Neuron (in vitro differentiated cells): ENCODE data around the gene AGR2.

Source experiments
- H2AFZ ChIP-seq: one replicate; pipeline ENCODE4 v1.6.1; 2013; ENCODE audit warnings: low read depth, mild to moderate bottlenecking, inconsistent platforms, low read length, moderate library complexity
- H3K27me3 ChIP-seq: one replicate; pipeline ENCODE4 v1.6.1; 2013; ENCODE audit warnings: low read length; ENCODE audit not compliant: insufficient read depth
- H3K36me3 ChIP-seq: one replicate; pipeline ENCODE4 v1.6.1; 2013; ENCODE audit warnings: low read length; ENCODE audit not compliant: insufficient read depth
- H3K4me1 ChIP-seq: one replicate; pipeline ENCODE4 v1.6.1; 2013; ENCODE audit warnings: low read length; ENCODE audit not compliant: insufficient read depth
- H3K4me3 ChIP-seq: 2 replicates; pipeline ENCODE4 v1.5.1; 2013; ENCODE audit warnings: mild to moderate bottlenecking, low read length, moderate library complexity
- H3K9me3 ChIP-seq: one replicate; pipeline ENCODE4 v1.6.1; 2013; ENCODE audit warnings: low read length

Gene AGR2

DNA sequence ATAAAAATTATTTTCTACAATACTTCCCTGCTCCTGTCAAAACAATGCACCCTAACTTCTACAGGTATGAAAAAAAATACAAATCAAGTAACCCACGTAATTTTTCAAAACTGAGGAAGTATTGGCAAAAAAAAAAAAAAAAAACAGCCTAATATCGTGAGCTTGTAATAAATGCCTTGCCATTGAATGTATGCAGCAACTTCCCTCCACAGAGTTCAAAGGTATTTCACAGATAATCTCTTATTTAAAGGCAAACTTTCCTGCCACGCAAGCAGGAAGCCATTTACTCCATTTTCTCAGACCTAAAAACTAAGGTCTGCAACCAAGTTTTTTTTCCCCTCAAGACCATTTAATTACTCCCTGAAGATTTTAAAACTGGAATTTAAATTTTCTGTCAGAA is 642 bp upstream of the AGR2 start:
- H3K36me3 ChIP-seq: no peaks in the 10 kb centered on the region
- H3K4me3 ChIP-seq: no peak overlapping the region
- no peak overlapping the region for H2AFZ ChIP-seq
- no peaks in the 10 kb centered on the region for H3K9me3 ChIP-seq
- H3K27me3 ChIP-seq: no peaks in the 10 kb centered on the region
- no peaks in the 10 kb centered on the region for H3K4me1 ChIP-seq

DNA sequence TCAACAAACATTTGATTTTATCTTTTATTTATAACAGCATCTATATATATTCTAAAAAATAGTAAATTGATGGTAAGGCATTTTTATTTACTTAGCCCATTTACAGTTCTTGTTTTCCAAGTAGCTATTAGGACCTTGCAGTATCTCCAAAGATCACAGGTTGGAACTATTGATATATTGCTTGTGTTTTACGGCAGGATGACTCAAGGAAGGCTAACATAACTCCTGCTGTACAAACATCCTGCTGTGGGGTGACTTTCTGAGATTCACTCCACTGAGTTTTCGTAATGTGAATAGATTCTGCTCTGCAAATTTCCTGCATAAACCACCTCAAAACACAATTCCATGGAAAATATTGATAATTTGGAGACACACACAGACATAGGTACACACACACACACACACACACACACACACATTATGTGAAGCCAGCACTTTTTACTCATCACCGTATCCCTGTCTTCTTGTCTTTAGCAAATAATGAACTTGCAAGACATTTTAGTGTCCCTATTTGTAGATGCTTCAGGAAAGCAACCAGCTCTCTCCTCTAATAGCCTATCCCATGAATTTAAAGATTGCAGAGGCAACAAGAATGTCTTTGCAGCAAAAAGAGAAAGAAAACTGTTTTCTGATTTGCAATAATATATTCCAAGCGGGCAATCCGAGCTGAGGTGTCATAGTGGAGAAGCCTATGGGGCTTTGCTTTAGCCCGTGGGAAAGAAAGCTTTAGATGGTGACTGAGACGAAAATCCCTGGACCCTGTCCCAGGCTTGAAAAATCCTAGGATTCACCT is 722 bp downstream of the AGR2 start:
- no peaks in the 10 kb centered on the region for H3K9me3 ChIP-seq
- H2AFZ ChIP-seq: no peak overlapping the region
- no peak overlapping the region for H3K4me3 ChIP-seq
- H3K27me3 ChIP-seq: no peaks in the 10 kb centered on the region
- no peaks in the 10 kb centered on the region for H3K36me3 ChIP-seq
- H3K4me1 ChIP-seq: no peaks in the 10 kb centered on the region

DNA sequence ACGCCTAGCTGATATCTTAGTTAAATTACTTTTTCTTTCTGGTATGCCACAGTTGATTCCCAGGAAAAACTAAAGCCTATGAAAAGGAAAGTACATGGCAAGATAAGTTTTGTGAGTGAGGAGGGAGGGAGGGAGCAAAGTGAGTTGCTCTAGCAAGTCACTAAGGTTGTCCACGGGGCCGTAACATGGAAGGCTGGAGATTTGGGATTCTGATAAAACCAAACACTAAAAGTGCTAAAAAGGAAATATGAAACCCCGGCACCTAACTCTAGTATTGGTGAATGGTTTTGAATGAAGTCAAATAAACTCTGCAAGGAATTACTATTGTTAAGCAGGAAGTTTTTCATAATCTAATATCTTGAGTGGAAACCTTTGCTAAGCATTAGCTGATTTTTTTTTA is 1.7 kb downstream of the AGR2 start:
- Histone ChIP-seq H3K4me1 (no peaks in the 10 kb centered on the region), H3K27me3 (no peaks in the 10 kb centered on the region), H2AFZ (no peak overlapping the region), H3K4me3 (no peak overlapping the region), H3K36me3 (no peaks in the 10 kb centered on the region), H3K9me3 (no peaks in the 10 kb centered on the region)

DNA sequence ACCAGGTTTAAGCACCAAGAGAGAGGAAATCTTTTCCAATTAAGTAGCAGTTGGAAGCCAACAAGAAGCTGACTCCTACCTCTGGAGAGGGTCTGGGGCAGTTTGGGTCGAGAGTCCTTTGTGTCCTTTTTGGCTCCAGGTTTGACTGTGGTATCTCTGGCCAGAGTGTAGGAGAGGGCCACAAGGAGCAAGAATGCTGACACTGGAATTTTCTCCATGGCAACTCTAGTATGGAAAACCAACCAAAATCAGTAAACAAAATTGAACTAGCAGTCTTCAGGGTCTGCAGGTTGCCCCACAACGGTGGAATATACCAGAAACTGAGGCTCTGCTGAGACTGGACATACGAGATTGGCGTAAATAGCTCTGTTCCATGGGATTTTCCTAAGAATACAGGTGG is 3.2 kb downstream of the AGR2 start:
- H3K27me3 ChIP-seq: no peaks in the 10 kb centered on the region
- no peaks in the 10 kb centered on the region for H3K4me1 ChIP-seq
- no peak overlapping the region for H2AFZ ChIP-seq
- H3K4me3 ChIP-seq: no peak overlapping the region
- H3K9me3 ChIP-seq: no peaks in the 10 kb centered on the region
- no peaks in the 10 kb centered on the region for H3K36me3 ChIP-seq

DNA sequence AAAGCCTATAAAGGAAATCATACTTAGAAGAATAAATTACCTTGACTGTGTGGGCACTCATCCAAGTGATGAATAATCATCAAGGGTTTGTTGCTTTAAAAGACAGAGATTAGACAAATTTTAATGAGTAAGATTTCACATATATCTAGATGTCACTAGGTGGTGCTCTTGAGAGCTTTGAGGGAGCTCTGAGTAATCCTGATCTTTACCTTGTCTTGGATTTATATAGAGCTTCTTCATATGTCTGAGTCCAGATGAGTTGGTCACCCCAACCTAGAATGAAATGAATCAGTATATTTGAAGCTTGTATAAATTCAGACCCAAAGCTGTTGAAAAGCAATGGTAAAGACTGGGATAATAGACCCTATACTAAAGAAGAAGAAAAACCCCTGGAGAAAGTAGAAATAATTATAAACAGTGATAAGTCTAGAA is 3.7 kb downstream of the AGR2 start:
- Histone ChIP-seq H3K4me1 (no peaks in the 10 kb centered on the region), H3K4me3 (no peak overlapping the region), H3K27me3 (no peaks in the 10 kb centered on the region), H3K9me3 (no peaks in the 10 kb centered on the region), H3K36me3 (no peaks in the 10 kb centered on the region), H2AFZ (no peak overlapping the region)

DNA sequence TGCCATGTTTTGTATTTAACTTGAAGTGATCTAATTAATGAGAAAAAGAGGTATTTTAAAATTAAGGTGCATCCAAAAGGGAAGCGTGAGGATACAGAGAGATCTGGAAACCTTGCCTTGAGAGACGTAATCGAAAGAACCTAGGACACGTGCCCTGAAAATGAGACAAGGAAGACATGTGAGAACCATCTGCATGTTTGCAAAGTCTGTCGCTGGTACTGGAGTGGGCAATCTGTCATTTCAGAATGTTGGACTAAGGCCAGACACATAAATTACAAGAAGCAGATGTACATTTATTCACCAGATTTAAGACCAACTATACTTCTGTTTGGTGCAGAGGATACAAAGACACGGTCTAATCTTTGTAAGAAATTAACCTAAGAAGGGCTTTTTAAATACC is 9.2 kb downstream of the AGR2 start:
- no peaks in the 10 kb centered on the region for H3K9me3 ChIP-seq
- H3K27me3 ChIP-seq: no peaks in the 10 kb centered on the region
- no peaks in the 10 kb centered on the region for H3K4me1 ChIP-seq
- H2AFZ ChIP-seq: no peak overlapping the region
- no peak overlapping the region for H3K4me3 ChIP-seq
- no peaks in the 10 kb centered on the region for H3K36me3 ChIP-seq

DNA sequence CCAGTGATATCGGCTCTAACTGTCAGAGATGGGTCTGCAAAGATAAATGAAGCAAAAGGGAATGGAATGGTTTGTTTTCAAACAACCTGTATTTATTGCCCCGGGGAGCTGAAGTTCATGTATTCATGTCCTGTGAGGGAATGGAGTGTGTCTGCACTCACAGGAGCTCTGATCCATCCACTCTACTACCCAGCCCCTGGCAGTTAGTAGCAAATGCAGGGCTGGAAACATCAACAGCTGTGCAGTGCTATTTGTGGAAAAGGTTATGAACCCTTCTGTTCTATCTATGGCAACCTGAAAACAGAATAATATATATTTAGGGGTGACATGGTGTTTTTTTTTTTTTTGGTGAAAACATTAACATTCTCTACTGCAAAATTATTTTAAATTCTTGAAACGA is 9.8 kb downstream of the AGR2 start:
- Histone ChIP-seq H2AFZ (no peak overlapping the region), H3K9me3 (no peaks in the 10 kb centered on the region), H3K36me3 (no peaks in the 10 kb centered on the region), H3K4me3 (no peak overlapping the region), H3K4me1 (no peaks in the 10 kb centered on the region), H3K27me3 (no peaks in the 10 kb centered on the region)

DNA sequence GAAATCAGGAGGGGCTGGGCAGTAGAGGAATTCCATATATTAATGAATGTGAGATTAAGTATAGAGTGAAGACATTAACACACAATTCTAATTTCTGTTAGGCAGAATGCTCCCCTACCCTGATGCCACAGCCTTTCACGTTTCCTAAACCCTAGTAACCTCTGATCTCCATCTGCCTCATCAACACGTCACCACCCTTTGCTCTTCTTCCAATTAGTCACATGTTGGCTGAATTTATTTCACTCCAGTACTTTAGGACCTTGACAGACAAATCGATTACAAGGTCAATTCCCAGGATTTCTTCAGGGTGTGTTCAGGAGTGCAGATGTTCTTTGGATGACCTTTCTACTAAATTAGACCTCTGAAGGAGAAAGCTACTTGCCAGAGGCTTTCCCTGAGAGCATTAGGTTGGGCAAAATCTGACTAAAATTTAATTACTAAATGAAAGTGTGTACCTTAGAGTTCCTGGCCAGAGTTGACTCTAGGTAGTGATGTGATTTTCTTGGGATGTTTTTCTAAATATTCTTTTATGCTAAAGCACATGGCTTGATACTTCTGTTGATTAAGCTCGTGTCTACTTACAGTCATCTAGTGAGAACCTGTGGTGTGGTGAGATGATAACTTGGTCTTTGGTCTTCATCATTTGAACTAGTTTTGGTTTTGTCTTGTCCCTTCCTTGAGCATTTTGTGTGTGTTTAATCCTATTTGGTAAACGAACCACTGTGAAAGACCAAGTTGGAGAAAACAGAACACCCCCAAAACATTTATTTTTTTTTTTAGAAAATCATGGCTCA is 12.7 kb downstream of the AGR2 start:
- no peaks in the 10 kb centered on the region for H3K9me3 ChIP-seq
- no peaks in the 10 kb centered on the region for H3K36me3 ChIP-seq
- no peaks in the 10 kb centered on the region for H3K4me1 ChIP-seq
- no peaks in the 10 kb centered on the region for H3K27me3 ChIP-seq
- no peak overlapping the region for H3K4me3 ChIP-seq
- no peak overlapping the region for H2AFZ ChIP-seq

DNA sequence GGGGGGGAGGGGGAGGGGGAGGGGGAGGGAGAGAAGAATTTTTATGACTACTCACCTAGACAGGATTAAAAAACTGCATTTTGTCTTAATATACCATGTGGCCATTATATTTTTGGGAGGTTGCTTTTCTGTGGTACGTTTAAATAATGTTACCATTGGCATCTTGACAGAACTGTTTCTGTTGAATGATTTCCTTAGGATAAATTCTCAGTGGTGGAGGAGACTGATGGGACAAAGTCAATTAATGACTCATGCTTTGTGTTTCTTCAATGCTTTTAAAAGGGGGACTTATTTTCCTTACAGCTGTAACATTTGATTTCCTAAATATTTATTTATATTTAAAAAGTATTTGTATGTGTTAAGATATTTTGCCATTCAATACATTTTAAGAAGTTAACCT is 13.7 kb downstream of the AGR2 start:
- Histone ChIP-seq H3K36me3 (no peaks in the 10 kb centered on the region), H3K27me3 (no peaks in the 10 kb centered on the region), H3K4me3 (no peak overlapping the region), H3K9me3 (no peaks in the 10 kb centered on the region), H2AFZ (no peak overlapping the region), H3K4me1 (no peaks in the 10 kb centered on the region)

DNA sequence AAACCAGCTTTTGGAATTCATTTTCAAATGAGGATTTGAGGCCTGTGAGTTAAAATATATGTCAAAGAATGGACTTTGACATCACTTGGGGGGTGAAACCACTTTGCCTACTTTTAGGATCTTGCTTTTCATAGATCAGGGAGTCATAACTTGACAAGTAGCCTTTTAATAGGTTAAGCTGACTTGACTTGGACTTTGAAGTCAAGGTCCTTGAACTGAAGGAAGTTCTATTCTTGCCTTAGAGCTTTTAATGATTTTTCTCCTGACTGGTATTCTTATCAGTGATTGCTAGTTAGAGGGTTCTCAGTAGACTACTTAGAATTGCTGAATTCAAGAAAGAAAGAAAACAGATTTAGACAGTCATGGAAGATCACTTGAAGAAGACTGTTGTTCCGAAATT is 17.7 kb downstream of the AGR2 start:
- H3K4me3 ChIP-seq: no peak overlapping the region
- H3K27me3 ChIP-seq: no peaks in the 10 kb centered on the region
- no peaks in the 10 kb centered on the region for H3K9me3 ChIP-seq
- H3K36me3 ChIP-seq: peaks cover 22% of the 10 kb centered on the region
- H3K4me1 ChIP-seq: no peaks in the 10 kb centered on the region
- no peak overlapping the region for H2AFZ ChIP-seq

DNA sequence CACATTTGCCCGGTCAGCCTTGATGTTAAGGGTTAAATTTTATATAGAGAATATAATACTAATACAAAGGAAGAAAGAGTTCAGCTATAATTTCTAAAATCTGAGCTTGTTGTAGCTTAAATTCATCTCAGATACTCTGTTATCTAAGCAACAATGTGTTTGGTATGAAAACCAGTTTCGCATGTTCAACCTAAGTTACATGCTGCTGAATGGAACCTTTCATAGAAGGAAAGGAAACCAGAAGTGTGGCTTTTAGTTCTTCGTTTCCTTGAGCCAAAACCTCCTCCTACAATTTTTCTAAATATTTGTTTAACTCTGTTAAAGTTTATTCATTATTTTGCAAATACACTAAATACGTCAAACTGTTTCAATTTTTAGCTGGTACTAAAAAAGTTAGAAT is 18.5 kb downstream of the AGR2 start:
- no peak overlapping the region for H3K4me3 ChIP-seq
- no peaks in the 10 kb centered on the region for H3K27me3 ChIP-seq
- no peak overlapping the region for H2AFZ ChIP-seq
- peaks cover 28% of the 10 kb centered on the region for H3K36me3 ChIP-seq
- no peaks in the 10 kb centered on the region for H3K4me1 ChIP-seq
- no peaks in the 10 kb centered on the region for H3K9me3 ChIP-seq

DNA sequence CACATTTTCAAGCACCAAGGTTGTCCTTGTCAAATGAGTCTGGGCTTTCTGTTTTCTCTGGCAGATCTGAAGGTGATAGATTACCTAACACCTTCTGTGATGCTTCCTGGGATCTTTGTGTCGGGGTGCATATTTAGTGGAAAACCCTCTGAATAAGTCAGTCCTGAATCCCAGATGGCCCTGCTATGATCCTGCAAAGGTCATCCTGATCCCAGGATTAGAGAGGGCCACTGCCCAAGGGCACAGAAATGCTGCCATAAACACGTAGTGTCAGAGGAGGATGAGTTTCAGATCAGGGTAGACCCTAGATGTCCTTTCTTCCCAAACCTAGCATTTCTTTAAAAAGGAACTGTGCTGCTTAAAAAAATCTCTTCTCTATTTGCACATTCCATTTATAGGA is 19.0 kb downstream of the AGR2 start:
- H3K27me3 ChIP-seq: no peaks in the 10 kb centered on the region
- H3K4me1 ChIP-seq: no peaks in the 10 kb centered on the region
- no peak overlapping the region for H3K4me3 ChIP-seq
- no peak overlapping the region for H2AFZ ChIP-seq
- peaks cover 30% of the 10 kb centered on the region for H3K36me3 ChIP-seq
- no peaks in the 10 kb centered on the region for H3K9me3 ChIP-seq

DNA sequence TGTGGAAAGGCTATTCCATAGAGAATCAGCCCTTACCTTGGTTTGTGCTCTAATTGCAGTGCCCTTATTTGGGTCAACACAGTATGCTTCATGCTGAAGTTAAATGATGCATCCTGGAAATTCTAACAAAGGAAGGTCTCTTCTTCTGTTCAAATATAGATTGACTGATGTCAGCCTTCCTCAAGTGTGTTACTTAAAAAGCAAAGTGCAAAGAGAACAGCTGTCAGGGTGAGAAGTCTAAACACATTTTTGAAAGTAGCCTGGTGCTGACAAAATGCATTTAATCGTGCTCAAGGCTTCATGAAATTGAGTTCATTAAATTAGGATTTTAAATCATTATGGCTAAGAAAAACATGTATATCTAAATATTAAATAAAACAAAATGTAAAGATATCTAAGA is 19.5 kb downstream of the AGR2 start:
- Histone ChIP-seq H3K36me3 (peaks cover 30% of the 10 kb centered on the region), H3K4me1 (no peaks in the 10 kb centered on the region), H3K27me3 (no peaks in the 10 kb centered on the region)

More for the DNA sequence above, 19.5 kb downstream of the AGR2 start:
- no peak overlapping the region for H2AFZ ChIP-seq
- no peak overlapping the region for H3K4me3 ChIP-seq
- H3K9me3 ChIP-seq: no peaks in the 10 kb centered on the region
